IMR-90 (cell line): ENCODE measurements around the gene ABR. TPM values are rescaled to one million over a fixed set of nuclear protein-coding genes. Genes with fewer than 3 reads are reported as not detected.

Experiments
- CEBPB ChIP-seq: IDR thresholded peaks from 2 replicates; pipeline ENCODE4 v1.6.1; 2012; ENCODE audit warnings: low read depth, low read length, improper control_type of control experiment
- MXI1 ChIP-seq: IDR thresholded peaks from 2 replicates; pipeline ENCODE4 v1.6.1; 2012; ENCODE audit warnings: low read depth, mild to moderate bottlenecking, low read length, moderate library complexity, borderline replicate concordance
- NFE2L2 ChIP-seq: fragments of 150-350 bp; IDR thresholded peaks from 2 replicates; pipeline ENCODE4 v1.6.1; 2016; ENCODE audit warnings: low read depth, mild to moderate bottlenecking, low read length
- RCOR1 ChIP-seq: IDR thresholded peaks from 2 replicates; pipeline ENCODE4 v1.6.1; 2012; ENCODE audit warnings: mild to moderate bottlenecking, low read length, improper control_type of control experiment; ENCODE audit not compliant: insufficient replicate concordance
- polyA plus RNA-seq, 3 experiments: library from polyadenylated mRNA; depleted of rRNA; stranded (reverse); fragments of >200 nt; gene quantifications; 2 replicates each; pipeline ENCODE4 v1.2.3, GENCODE V29; 2012; ENCODE audit warnings: low replicate concordance in 1 of 3
- total RNA-seq: library from RNA; depleted of rRNA; stranded (reverse); fragments of >200 nt; gene quantifications from 2 replicates; pipeline ENCODE4 v1.2.3, GENCODE V29; 2012

The ABR gene
- total and polyA plus RNA-seq, 2 of the 4 experiments (the other 2 are of a cell fraction): 28.3 to 79.7 TPM

- TF ChIP-seq MXI1: peak; percentile 98
- TF ChIP-seq NFE2L2: no peak
- TF ChIP-seq RCOR1: no peak
- TF ChIP-seq CEBPB: peak; percentile 87
Measured at GRCh38 chr17:978103-979093, 201.4 kb downstream of the ABR start (continued).
